Esophagus (tissue), 2 donors: Measurements from ENCODE around the gene STPG4. TPM values are rescaled to one million over a fixed set of nuclear protein-coding genes. Genes with fewer than 3 reads are reported as not detected.
A peak's percentile ranks its signal among the peaks of the same experiment; 100 is the strongest.

ENCODE experiments used
- H3K27ac ChIP-seq, 2 donors: one replicate each; pipeline ENCODE4 v1.5.1; 2013; ENCODE audit warnings: low read depth in 2 of 2, mild to moderate bottlenecking in 2 of 2, inconsistent platforms in 1 of 2, low read length in 1 of 2, moderate library complexity in 1 of 2
- H3K27me3 ChIP-seq, 2 donors: one replicate each; pipeline ENCODE4 v1.6.1; 2013; ENCODE audit warnings: low read length in 2 of 2, control low read depth in 1 of 2, mild to moderate bottlenecking in 1 of 2; ENCODE audit not compliant: insufficient read depth in 2 of 2, control insufficient read depth in 1 of 2
- H3K36me3 ChIP-seq, 2 donors: one replicate each; pipeline ENCODE4 v1.6.1; 2013; ENCODE audit warnings: low read length in 1 of 2; ENCODE audit not compliant: control insufficient read depth in 2 of 2, insufficient read depth in 2 of 2
- H3K4me1 ChIP-seq, 2 donors: one replicate each; pipeline ENCODE4 v1.6.1; 2013; ENCODE audit warnings: low read length in 1 of 2; ENCODE audit not compliant: control insufficient read depth in 2 of 2, insufficient read depth in 2 of 2
- H3K4me3 ChIP-seq, 2 donors: one replicate each; pipeline ENCODE4 v1.5.1; 2013; ENCODE audit warnings: low read length in 2 of 2, mild to moderate bottlenecking in 2 of 2, low read depth in 1 of 2, moderate library complexity in 1 of 2
- H3K9me3 ChIP-seq, 2 donors: one replicate each; pipeline ENCODE4 v1.6.1; 2013; ENCODE audit warnings: mild to moderate bottlenecking in 2 of 2, low read depth in 1 of 2, low read length in 1 of 2, moderate library complexity in 1 of 2; ENCODE audit not compliant: control insufficient read depth in 2 of 2, insufficient read depth in 1 of 2
- WGBS, 2 donors: extraction: QIAGEN DNeasy Blood & Tissue Kit; methylation state at CpG; one replicate each; pipeline ENCODE4 v1.1.7; 2013; 5-methylcytosine and 5-hydroxymethylcytosine counted together
- polyA plus RNA-seq, 2 donors: library from polyadenylated mRNA; stranded (reverse); fragments of 200-250 nt; gene quantifications; one replicate each; pipeline ENCODE4 v1.2.3, GENCODE V29; 2013
- donor health status: healthy with polysubstance abuse.
- donor health status: Bipolar disorder and iron deficiency.

Gene STPG4
- polyA plus RNA-seq, 2 donors: not detected

DNA sequence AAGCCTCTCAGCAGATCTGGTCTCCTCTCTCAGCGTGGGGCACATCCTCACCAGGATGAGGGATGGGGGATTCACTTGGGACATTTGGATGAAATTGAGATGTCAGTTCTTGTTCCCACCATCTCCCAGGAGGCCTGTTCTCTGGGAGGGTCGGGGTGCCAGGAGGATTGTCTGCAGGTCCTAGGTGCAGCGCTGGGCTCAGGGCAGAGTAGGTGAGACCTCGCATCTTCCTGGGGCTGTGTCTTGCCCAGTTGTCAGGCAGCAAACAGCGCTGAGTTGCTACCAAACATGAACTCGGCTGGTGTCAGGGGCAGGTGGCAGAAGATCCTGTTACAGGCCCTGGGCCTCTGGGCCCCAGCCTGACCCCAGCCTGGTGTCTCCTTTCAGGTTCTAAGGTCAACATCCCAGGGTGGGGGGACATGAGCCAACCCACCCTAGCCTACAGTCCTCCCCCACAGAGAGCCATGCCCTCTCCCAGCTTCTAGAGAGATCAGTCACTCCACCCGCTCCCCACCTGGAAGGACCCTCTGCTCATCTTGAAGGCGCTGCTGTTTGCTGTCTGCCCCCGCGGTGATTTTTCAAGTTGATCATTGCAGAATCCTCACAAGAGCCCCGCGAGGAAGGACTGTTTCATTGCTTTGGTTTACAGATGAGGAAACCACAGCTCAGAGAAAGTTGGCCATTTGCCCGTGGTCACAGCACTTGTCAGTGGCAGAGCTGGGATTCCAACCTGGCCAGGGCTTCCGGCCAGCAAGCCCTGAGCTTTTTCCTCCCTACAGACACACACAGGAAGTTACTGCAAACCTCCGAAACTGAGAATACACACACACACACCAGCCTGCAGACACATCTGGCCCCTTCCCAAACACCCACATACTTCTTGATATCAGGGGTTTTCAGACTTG, 83.9 kb downstream of the STPG4 start:
- Histone ChIP-seq H3K36me3 (peaks cover 4 to 13% of the 10 kb centered on the region in 2 donors), H3K9me3 (no peaks in the 10 kb centered on the region), H3K27ac (peak overlapping the region; percentile 82 to 86), H3K4me1 (peaks cover 38 to 46% of the 10 kb centered on the region in 2 donors), H3K27me3 (no peaks in the 10 kb centered on the region), H3K4me3 (no peak overlapping the region)
- 69 to 71% methylated on average over 15 of the region's 15 CpGs for WGBS, 2 donors

DNA sequence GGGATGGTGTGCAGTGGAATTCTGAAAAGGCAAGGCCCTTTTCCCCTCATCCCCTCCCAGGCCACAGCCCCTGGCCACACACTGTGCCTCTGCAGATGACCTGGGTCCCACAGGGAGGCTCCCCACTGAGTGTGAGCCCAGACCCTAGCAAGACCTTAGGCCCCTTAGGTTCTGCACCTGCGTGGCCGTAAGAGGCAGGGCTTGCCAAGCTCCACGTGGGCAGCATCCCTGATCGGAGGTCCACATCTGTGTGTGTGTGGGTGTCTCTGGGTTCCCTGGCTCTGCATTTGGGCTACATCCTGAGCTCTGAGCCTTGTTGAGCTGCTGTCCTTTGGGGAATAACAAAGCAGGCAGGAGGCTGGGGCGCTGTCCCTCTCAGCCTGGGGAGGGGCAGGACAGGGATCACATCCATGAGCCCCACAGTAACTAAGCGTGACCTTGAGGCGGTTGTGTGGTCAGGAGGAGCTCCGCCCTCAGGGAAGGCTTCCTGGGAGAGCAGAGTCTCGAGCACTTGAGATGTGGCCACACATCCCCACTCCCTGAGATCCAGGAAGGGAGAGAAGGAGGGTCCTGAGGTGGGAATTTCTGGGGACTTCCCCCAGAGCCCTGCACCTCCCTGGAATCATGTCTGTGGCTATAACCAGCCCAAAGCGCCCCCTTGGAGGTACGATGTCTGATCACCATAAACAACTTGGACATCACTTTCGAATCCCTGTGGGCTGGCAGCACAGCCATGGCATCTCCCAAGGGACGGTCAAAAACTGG, 84.8 kb downstream of the STPG4 start:
- H3K9me3 ChIP-seq: no peaks in the 10 kb centered on the region
- H3K4me1 ChIP-seq: peaks cover 43 to 48% of the 10 kb centered on the region in 2 donors
- H3K27ac ChIP-seq: peak overlapping the region; percentile 82 to 86
- peaks cover 4 to 16% of the 10 kb centered on the region in 2 donors for H3K36me3 ChIP-seq
- WGBS, 2 donors: 73 to 78% methylated on average over 13 of the region's 13 CpGs
- H3K4me3 ChIP-seq: no peak overlapping the region
- no peaks in the 10 kb centered on the region for H3K27me3 ChIP-seq

DNA sequence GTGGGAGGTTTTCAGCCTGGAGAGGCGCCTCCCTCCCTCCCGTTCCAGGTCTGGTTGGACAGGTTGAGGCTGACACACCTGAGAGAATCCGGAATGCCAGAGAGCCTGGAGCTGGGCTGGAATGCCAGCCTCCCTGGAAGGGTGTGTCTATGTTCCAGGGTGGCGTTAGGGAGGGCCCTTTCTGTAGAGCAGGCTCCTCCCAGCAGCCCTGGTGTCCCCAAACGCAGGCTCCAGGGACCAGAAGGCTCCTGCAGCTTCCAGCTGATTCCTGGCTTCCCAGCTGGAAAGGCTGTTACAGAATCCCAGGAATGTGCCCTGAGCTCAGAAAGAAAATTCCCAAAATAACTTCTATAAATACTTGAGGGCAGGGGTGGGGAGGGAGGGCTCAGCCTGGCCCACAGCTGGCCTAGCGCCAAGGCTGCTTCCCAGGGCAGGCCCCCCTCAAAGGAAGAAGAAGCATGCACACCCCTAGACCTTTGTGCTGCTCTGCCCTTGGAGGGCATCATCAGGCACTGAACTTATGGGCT, 85.4 kb downstream of the STPG4 start:
- H3K4me3 ChIP-seq: no peak overlapping the region
- peak overlapping the region; percentile 82 to 86 for H3K27ac ChIP-seq
- peaks cover 1 to 16% of the 10 kb centered on the region in 2 donors for H3K36me3 ChIP-seq
- H3K4me1 ChIP-seq: peaks cover 43 to 48% of the 10 kb centered on the region in 2 donors
- H3K9me3 ChIP-seq: no peaks in the 10 kb centered on the region
- WGBS, 2 donors: 27 to 30% methylated on average over 6 of the region's 6 CpGs
- no peaks in the 10 kb centered on the region for H3K27me3 ChIP-seq

DNA sequence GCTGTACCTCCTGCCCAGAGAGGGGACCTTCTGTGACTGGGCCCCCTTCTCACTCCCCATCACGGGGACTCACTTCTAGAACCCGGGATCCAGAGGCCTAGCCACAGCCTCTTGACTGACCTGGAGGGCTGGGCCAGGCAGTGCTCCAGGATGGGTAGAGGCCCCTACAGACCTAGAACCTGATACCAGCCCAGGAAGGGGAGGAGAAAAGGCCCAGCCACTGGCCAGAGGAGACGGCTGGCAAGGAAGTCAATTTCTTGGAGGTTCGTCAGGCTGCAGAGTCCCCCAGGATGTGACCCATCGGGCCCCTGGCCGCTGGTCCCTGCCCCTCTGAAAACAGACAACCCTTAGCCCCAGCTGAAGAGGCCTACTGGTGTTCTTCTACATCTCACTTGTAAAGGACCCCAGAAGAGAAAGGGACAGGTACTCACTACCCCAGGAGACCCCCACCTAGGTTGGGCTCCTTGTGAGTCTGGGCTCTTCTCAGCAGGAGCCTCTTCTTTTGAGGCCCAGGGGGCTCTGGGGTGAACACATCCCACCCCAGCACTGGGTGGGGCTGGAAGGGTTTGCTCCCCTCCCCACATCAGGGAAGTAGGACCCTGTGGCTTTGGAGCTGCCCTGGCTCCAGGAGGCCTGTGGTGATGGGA, 86.0 kb downstream of the STPG4 start:
- Histone ChIP-seq H3K36me3 (peaks cover 0 to 20% of the 10 kb centered on the region in 2 donors), H3K4me3 (no peak overlapping the region), H3K9me3 (no peaks in the 10 kb centered on the region), H3K27ac (peak overlapping the region; percentile 82 to 86), H3K27me3 (no peaks in the 10 kb centered on the region), H3K4me1 (peaks cover 41 to 48% of the 10 kb centered on the region in 2 donors)
- 67 to 69% methylated on average over 6 of the region's 6 CpGs for WGBS, 2 donors

DNA sequence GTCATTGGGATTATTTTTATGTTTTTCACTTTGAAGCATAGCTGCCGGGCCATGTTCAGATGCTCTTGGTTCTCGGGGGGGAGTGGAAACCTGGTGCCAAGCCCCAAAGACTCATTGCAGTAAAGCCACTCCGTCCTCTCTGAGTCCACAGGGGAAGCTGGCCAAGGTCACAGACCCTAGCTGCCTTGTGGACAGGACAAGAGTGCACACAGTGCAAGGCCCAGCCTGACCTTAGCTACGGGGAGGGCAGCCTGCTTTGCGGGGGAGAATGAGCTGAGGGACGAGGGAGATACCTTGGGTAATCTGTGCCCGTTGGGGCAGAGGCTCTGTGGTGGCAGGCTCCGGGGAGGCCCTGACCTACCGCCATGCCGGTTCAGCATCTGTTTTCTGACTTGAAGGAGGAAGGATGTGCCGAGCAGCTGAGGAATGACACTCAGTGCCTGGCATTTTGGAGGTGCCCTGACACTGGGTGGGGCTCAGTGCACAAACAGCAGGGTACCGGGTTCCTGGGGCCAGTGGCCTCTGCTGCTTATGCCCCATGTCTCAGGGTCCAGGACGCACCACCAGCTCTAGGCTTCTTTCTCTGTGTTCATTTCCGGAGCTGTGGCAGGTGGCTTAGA, 87.2 kb downstream of the STPG4 start:
- peak overlapping the region; percentile 35 to 63 for H3K27ac ChIP-seq
- H3K4me3 ChIP-seq: no peak overlapping the region
- peaks cover 0 to 19% of the 10 kb centered on the region in 2 donors for H3K36me3 ChIP-seq
- 79 to 81% methylated on average over 14 of the region's 14 CpGs for WGBS, 2 donors
- peaks cover 37 to 38% of the 10 kb centered on the region in 2 donors for H3K4me1 ChIP-seq
- no peaks in the 10 kb centered on the region for H3K9me3 ChIP-seq
- no peaks in the 10 kb centered on the region for H3K27me3 ChIP-seq

DNA sequence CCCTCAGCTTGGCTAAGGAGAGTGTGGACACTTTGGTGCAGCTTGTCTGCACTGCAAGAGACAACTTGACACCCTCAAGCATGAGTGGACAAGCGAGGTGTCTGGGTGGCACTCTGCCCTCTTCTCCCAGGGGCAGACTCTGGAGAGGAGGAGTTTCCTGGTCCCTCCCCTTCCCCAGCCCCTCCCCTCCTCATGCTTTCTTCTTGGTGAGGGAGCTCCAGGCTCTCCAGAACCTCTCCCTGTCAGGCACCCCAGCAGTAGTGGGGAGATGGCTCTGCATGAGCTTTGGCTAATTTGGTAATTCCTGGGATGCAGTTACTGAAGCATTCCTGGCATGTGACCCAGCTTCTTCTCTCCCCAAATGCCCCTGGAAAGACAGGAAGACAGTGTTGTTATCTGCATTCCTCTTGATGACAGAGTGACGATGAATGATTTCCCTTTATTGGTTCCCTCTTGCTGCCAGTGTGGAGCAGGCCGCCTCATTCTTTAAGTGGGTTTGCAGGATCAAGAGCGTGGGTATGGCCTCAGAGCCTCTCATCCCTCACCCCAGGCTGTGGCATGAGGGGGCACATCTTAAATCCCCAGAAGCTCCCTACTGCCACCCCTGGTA, 89.2 kb downstream of the STPG4 start:
- Histone ChIP-seq H3K9me3 (no peaks in the 10 kb centered on the region), H3K27ac (peak overlapping the region; percentile 25 to 50), H3K4me1 (peaks cover 27 to 31% of the 10 kb centered on the region in 2 donors), H3K27me3 (no peaks in the 10 kb centered on the region), H3K36me3 (peaks cover 1 to 20% of the 10 kb centered on the region in 2 donors), H3K4me3 (no peak overlapping the region)
- WGBS, 2 donors: 64% methylated on average over 4 of the region's 4 CpGs

DNA sequence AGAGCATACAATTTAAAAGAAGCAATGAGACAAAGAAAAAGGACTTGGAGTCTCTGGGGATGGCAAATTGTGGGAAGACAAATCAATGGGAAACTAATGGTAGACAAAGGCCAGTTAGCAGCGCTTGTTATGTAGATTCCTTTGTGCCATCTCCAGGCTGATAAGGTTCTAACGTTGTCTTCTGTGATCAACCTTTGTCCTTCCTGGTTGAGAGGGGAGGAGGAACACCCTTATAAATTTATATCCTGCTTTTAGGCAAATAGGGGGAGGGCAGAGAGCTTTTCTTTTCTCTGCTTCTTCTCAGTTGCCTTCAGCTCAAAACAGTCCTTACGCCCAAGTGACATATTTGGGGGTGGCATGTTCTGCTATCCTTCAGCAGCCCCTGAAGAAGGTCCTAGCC, 89.8 kb downstream of the STPG4 start:
- 63 to 73% methylated on average over 3 of the region's 3 CpGs for WGBS, 2 donors
- Histone ChIP-seq H3K36me3 (peaks cover 5 to 21% of the 10 kb centered on the region in 2 donors), H3K4me3 (no peak overlapping the region), H3K27ac (peak overlapping the region in 1 of 2 donors; percentile 24), H3K4me1 (peaks cover 22 to 26% of the 10 kb centered on the region in 2 donors), H3K9me3 (no peaks in the 10 kb centered on the region), H3K27me3 (no peaks in the 10 kb centered on the region)

DNA sequence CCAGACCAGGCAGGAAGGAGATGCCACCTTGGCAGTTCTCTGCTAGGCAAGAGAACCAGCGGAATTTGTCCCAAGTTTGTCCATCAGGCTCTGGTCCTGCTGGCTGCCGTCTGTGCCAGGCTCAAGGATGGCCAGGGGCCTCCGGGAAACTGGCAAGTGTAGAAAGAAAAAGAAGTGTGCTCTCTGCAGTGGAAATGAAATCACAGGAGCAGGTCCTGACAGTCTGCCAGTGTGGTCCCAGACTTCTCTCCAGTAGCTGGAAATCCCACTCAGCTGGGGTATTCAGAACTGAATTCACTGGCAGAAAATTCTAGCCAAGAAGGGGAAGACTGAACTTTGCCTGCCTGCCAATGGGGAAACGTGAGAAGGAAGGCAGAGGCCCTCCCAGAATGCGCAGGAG, 91.0 kb downstream of the STPG4 start:
- Histone ChIP-seq H3K9me3 (no peaks in the 10 kb centered on the region), H3K4me1 (peaks cover 11 to 14% of the 10 kb centered on the region in 2 donors), H3K36me3 (peaks cover 5 to 21% of the 10 kb centered on the region in 2 donors), H3K27ac (peak overlapping the region in 1 of 2 donors; percentile 47), H3K4me3 (no peak overlapping the region), H3K27me3 (no peaks in the 10 kb centered on the region)
- WGBS, 2 donors: 77% methylated on average over 5 of the region's 5 CpGs
